ENCODE results near the gene JUND. TPM values are rescaled to one million over a fixed set of nuclear protein-coding genes. Genes with fewer than 3 reads are reported as not detected.

Gene JUND
- total RNA-seq, 1 donor: 85.6 TPM

GRCh38 chr19:18304208-18304457 lies 22.7 kb upstream of the JUND start:
- no peak for DNase-seq (ENCODE audit: low read depth)
- H3K4me3 ChIP-seq (ENCODE audit: low read depth, low read length): peak overlapping the region; percentile 17
- no peak for TF ChIP-seq CTCF (IDR thresholded peaks at IDR 0.05; ENCODE audit: insufficient read depth, low read length)

- H3K4me3 ChIP-seq (ENCODE audit: low read depth, low read length): no peak overlapping the region
- TF ChIP-seq CTCF (IDR thresholded peaks at IDR 0.05; ENCODE audit: insufficient read depth, low read length): no peak
- no peak for DNase-seq (ENCODE audit: low read depth)
Observed at GRCh38 chr19:18301718-18302111, 20.3 kb upstream of the JUND start.

- no peak overlapping the region for H3K4me3 ChIP-seq (ENCODE audit: low read depth, low read length)
- peak; percentile 87 for DNase-seq (ENCODE audit: low read depth)
- TF ChIP-seq CTCF (IDR thresholded peaks at IDR 0.05; ENCODE audit: insufficient read depth, low read length): no peak
Observed at GRCh38 chr19:18300930-18301717, 19.7 kb upstream of the JUND start.

GRCh38 chr19:18299654-18300053 lies 18.2 kb upstream of the JUND start:
- TF ChIP-seq CTCF (IDR thresholded peaks at IDR 0.05; ENCODE audit: insufficient read depth, low read length): no peak
- DNase-seq (ENCODE audit: low read depth): no peak
- H3K4me3 ChIP-seq (ENCODE audit: low read depth, low read length): no peak overlapping the region

- no peak for TF ChIP-seq CTCF (IDR thresholded peaks at IDR 0.05; ENCODE audit: insufficient read depth, low read length)
- no peak overlapping the region for H3K4me3 ChIP-seq (ENCODE audit: low read depth, low read length)
- no peak for DNase-seq (ENCODE audit: low read depth)
Observed at GRCh38 chr19:18298601-18299000, 17.2 kb upstream of the JUND start.

GRCh38 chr19:18297308-18297707 lies 15.9 kb upstream of the JUND start:
- TF ChIP-seq CTCF (IDR thresholded peaks at IDR 0.05; ENCODE audit: insufficient read depth, low read length): no peak
- DNase-seq (ENCODE audit: low read depth): no peak
- H3K4me3 ChIP-seq (ENCODE audit: low read depth, low read length): no peak overlapping the region

GRCh38 chr19:18295034-18295451 lies 13.6 kb upstream of the JUND start:
- H3K4me3 ChIP-seq (ENCODE audit: low read depth, low read length): no peak overlapping the region
- no peak for TF ChIP-seq CTCF (IDR thresholded peaks at IDR 0.05; ENCODE audit: insufficient read depth, low read length)
- DNase-seq (ENCODE audit: low read depth): no peak

Data from fibroblast of the aortic adventitia (primary cell).